Activated CD4-positive, alpha-beta T cell treated with anti-CD3 and anti-CD28 coated beads, Interleukin-2, Interleukin-6, amounts not matched to agents 100 ng/mL and 50 ng/mL, durations not matched to agents 16 hours and 8 hours (primary cell): ENCODE results near the gene ARHGAP27.

Source experiments
- DNase-seq: peaks from one replicate; pipeline ENCODE4 v3.0.0-alpha.2; 2020

The ARHGAP27 gene

DNA sequence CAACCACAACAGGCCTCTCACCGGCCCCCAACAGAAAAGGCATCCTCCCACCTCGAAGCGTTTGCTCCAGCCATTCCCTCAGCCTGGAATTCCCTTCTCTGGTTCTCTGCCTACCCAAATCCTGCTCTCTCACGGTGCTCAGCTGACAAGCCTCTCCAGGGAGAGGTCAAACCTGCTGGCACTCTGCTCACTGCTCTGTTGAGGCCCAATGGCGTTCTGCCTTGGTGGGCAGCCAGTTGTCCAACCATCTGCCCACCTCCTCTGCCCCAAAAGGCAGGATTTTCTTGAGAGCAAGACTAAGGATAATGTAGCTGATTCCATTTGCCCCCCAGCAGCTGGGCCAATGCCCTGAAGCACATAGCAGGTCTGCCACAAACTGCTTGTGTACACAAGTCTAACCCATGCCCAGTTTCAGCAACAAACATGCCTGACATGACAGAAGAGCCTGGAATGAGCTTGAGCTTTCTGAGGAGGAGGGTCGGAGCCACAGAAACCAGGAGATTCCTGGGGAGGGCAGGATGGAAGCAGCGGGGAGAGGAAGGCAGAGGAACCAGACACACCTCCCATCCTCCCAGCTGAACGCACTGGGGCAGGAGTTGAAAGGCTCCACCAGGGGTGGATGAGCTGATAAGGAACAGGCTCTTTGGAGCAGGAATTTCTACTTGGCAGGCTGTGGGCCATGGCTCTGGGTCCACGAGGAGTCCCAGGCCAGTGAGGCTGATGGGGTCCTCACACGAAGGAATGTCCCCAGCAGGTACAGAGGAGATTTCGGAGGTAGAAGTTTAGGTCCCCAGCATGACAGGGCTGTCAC is 23.9 kb downstream of the ARHGAP27 start:
- DNase-seq = no peak

DNA sequence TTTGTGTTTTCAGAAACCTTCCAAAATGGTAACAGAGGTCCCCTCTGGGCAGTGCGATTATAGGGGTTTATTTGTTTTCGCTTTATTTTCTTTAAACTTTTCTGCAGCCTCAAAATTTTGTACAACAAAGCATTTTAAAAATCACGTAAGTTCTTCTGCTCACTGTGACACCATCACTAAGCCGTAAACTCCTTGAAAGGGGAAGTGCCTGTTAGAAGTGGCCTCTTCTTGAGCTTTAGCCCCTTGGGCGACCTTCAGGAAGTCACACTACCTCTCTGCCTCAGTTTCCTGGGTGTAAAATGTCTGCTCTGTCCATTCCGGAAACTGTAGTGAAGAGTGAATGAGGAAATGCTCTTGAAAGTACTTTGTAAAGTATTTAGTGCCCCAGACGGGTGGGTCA is 26.6 kb downstream of the ARHGAP27 start:
- DNase-seq = no peak

DNA sequence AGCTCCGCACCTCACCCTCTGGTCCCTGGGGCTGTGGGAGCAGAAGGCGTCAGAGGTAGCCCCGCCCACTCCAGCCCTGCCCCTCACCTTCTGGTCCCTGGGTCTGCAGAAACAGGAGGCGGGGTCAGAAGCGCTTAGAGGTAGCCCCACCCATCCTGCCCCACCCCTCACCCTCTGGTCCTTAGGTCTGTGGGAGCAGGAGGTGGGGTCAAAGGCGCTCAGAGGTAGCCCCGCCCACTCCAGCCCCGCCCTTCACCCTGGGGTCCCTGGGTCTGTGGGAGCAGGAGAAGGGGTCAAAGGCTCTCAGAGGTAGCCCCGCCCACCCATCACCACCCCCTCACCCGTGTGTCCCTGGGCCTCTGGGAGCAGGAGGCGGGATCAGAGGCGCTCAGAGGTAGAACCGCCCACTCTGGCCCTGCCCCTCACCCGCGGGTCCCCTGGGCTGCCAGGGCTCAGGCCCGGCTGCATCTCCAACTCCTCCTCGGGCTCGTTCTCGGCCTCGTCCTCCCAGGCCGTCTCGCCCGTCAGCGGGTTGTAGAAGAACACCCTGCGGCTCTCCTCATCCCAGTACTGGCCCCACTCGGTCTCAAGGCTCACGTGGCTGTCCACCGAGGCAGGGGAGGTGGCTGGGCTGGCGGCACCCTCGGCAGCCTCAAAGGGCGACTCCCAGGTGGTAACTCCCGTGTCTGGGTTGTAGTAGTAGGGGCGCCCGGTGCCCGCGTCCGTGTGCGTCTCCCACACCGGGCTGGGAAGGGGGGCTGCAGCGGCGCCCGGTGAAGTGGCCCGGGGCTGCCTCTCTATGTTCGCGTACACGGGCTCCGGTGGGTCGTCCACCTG is 27.2 kb downstream of the ARHGAP27 start:
- peak; percentile 25 for DNase-seq

DNA sequence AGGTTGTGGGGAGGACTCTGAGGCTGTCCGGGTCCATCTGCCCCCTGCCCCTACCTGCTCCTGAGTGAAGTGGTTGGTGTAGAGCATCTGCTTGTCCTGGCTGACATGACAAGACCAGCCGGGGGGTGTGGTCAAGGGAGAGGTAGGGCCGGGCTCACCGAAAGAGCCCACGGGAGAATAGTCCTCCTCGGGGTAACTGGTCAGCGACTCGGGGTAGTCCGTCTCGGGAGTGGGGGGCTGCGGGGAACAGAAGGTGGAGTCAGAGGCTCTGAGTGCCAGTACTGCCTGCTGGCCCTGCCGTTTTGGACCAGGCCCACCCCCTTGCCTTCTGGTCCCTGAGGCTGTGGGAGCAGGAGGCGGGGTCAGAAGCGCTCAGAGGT is 27.8 kb downstream of the ARHGAP27 start:
- DNase-seq = no peak

DNA sequence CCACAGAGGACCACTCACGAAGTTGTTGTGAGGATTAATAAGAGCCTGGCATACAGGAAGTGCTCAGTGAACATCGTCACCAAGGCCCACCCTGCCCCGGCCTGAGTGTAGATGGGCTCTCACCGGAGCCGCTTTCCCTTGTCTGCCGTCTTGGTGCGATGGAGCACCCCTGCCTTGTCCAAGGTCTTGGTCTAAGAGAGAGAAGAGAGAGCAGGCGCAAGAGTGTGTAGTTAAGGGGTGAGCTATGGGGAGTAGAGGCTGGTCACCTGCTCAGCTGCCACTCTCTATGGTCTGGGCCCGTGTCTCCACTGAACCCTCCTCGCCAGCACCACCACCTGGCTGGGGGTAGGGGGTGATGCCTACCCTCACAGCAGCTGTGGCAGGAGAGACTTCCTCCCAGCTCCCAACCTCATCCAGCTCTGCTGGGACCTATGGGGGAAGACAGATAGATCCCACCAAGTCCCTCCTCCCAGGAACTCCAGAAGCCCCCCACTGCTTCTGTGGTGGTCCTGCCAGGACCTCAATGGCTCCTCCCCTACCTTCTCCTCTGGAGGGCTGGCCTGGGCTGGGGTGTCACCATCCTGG is 28.7 kb downstream of the ARHGAP27 start:
- DNase-seq = no peak

DNA sequence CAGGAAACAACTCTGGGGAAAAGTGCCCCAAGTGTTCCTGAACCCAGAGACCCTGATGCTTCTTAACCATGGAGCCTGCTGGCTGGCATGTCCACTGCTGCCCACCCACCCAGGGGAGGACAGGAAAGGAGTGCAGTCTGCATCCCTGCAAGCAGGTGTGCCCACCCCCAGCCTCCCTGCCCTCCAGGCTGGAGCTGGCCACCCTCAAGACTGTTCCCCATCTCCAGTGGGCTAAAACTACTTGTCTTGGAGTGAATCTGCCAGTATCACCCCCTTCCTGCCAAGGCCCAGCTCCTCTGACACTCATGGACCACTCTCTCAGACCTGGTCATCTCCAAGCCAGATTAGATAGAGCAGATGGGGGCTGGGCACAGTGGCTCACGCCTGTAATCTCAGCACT is 29.8 kb downstream of the ARHGAP27 start:
- no peak for DNase-seq

- no peak for DNase-seq
Measured at GRCh38 chr17:45398800-45399199, 33.9 kb downstream of the ARHGAP27 start.

- no peak for DNase-seq
Measured at GRCh38 chr17:45397796-45398195, 34.9 kb downstream of the ARHGAP27 start.

- no peak for DNase-seq
Measured at GRCh38 chr17:45396496-45397205, 36.0 kb downstream of the ARHGAP27 start.

DNA sequence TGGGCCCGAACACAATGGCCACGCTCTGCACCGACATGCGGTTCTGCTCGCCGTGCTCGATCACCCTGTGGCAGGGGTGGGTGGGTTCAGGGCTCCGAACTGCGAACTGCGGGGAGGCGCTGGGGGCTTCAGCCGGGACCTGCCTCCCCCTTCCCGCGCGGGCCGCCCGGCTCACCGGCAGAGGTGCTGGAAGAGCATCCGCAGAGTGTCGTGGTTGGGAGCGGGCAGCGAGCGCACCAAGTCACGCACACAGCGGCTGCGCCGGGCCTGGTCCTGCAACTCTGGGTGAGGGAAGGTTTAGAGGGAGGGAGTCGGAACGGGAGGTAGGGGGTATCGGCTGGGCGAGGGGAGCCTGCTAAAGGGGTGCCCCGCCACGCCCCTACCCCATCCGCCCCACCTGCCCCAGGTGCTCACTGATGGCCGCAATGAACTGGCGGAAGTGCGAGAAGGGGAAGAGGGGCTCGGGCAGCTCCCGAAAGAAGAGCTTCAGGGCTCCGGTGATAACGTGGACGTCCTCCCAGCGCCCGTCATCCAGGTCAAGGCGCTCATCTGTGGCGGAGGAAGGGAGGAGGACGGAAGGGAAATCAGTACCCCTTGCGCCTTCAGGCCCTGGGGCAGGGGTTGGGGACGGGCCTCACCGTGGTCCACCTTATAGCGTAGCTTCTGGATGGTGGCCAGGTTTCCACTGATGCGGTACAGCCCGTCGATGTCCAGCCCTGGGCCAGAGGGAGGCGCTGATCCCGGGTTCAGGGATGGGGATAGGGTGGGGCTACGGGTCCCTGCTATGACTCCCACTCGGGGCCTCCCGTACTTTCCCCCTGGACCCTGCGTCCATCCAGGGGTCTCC is 36.9 kb downstream of the ARHGAP27 start:
- no peak for DNase-seq

- peak; percentile 46 for DNase-seq
Measured at GRCh38 chr17:45394913-45395568, 37.6 kb downstream of the ARHGAP27 start.

DNA sequence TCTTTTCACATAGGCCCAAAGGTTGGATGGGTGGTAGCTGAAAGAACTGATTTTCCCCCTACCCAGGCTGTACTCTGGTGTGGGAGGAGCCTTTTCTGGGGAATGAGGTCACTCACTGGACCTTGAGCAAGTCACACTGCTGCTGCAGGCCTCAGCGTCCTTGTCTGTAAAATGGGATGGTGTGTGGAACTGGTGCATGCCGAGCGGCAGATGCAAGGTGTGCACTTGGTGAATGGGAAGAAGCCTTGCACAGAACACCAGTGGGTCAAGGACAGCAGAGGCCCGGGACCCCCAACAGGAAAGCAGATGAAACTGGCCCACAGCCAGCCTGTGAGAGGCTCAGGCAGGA is 38.1 kb downstream of the ARHGAP27 start:
- no peak for DNase-seq

- no peak for DNase-seq
Measured at GRCh38 chr17:45394091-45394490, 38.6 kb downstream of the ARHGAP27 start.

- no peak for DNase-seq
Measured at GRCh38 chr17:45393411-45393810, 39.3 kb downstream of the ARHGAP27 start.

DNA sequence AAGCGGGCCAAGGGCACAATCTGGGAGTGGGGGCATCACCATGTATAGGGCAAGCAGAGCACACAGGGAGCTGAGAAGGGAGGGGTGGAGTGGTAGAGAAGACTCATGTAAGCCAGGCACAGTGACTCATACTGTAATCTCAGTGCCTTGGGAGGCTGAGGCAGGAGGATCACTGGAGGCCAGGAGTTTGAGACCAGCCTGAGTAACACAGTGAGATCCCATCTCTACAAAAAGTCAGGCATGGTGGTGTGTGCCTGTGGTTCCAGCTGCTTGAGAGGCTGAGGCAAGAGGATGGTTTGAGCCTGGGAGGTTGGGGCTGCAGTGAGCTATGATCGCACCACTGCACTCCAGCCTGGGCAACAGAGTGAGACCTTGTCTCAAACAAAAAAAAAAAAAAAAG is 40.8 kb downstream of the ARHGAP27 start:
- DNase-seq = no peak

DNA sequence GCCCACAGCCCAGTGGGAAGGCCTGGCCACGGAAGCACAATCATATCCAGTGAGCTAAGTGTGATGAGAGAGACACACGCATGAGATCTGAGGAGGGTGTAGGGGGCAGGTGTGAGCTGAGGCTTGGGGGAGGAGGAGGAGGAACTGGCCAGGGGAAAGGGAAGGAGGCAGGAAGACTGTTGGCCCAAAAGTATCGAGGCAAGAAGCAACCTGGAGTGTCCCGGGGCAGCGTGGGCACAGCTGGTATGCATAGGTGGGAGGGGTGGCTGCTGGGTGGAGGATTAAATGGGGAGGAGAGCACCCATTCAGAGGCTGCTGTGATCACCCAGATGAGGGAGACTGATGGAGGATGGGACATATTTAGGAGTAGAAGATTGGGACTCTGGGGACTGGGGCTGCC is 41.4 kb downstream of the ARHGAP27 start:
- no peak for DNase-seq

DNA sequence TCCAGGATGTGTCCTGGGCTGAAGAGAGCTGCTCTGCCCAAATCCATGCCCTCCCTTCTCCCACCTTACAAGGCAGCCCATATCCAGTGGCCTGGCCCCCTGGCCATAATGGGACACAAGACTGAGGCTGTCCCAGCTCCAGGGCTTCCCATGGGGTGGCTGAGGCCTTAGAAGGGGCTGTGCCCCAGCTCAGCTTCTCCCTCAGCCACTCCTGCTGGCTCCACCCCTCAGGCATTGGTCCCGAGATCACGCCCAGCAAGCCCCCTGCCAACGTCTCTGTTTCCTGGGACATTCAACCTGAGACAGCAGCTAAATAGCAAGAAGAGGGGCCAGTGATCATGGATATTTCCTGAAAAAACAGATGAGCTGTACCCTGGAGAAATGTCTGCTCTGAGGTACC is 43.3 kb downstream of the ARHGAP27 start:
- DNase-seq = no peak

- no peak for DNase-seq
Measured at GRCh38 chr17:45388604-45389325, 43.9 kb downstream of the ARHGAP27 start.

DNA sequence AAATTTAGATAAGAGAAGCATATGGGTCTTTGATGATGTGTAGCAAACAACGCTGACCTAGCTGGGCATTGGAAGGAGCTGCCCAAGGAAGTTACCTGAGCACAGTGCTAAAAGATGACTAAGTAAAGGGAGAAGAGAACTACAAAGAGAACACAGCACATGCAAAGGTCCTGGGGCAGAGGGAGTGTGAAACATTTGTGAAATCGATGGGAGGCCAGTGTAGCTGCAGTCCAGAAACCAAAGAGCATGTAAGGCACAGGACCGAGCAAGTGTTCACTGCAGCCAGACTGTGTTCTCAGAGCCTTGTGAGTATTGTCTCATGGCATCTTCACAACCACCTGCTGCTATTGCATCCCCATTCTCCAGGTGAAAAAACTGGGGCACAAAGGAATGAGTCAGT is 44.9 kb downstream of the ARHGAP27 start:
- no peak for DNase-seq

DNA sequence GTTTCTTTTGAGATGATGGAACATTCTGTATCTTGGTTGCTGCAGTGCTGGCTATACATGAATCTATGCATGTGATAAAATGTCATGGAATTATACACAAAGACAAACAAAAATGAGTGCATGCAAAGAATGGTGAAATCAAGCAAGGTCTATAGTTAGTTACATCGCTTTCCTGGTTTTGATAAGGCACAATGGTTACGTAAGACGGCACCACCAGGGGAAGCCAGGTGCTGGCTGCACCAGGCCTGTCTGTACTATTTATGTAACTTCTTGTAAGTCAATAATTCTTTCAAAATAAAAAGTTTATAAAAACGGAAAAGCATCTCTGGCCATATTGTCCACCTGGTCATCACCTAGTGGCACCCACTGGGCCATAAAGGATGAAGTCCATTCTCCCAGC is 46.5 kb downstream of the ARHGAP27 start:
- DNase-seq = no peak
